Neural progenitor cell (in vitro differentiated cells): ENCODE measurements around the gene PHACTR1. TPM values are rescaled to one million over a fixed set of nuclear protein-coding genes. Genes with fewer than 3 reads are reported as not detected.

Experiments
- DNase-seq: peaks from one replicate; pipeline ENCODE4 v3.0.0-alpha.2; 2016; ENCODE audit warnings: low spot score
- H2AFZ ChIP-seq: fragments of 200-600 bp; sonication (generic); replicated peaks from 2 replicates; pipeline ENCODE4 v1.6.1; 2016; ENCODE audit warnings: antibody characterized with exemption
- H3F3A ChIP-seq: fragments of 200-600 bp; sonication (generic); 2 replicates; pipeline ENCODE4 v1.6.1; 2016; ENCODE audit warnings: antibody characterized with exemption, low read depth
- H3K27ac ChIP-seq: fragments of 200-600 bp; sonication (generic); 2 replicates; pipeline ENCODE4 v1.5.1; 2016; ENCODE audit warnings: mild to moderate bottlenecking
- H3K27me3 ChIP-seq: fragments of 200-600 bp; sonication (generic); 2 replicates; pipeline ENCODE4 v1.6.1; 2016; ENCODE audit warnings: mild to moderate bottlenecking, moderate library complexity
- H3K36me3 ChIP-seq: fragments of 200-600 bp; sonication (generic); 2 replicates; pipeline ENCODE4 v1.5.1; 2016
- H3K4me1 ChIP-seq: fragments of 200-600 bp; sonication (generic); 2 replicates; pipeline ENCODE4 v1.6.1; 2016; ENCODE audit warnings: mixed run types
- H3K4me2 ChIP-seq: fragments of 200-600 bp; sonication (generic); 2 replicates; pipeline ENCODE4 v1.6.1; 2016
- H3K4me3 ChIP-seq: fragments of 200-600 bp; sonication (generic); 2 replicates; pipeline ENCODE4 v1.5.1; 2016
- H3K79me2 ChIP-seq: fragments of 200-600 bp; sonication (generic); 2 replicates; pipeline ENCODE4 v1.6.1; 2016; ENCODE audit warnings: low read depth
- H3K9ac ChIP-seq: fragments of 200-600 bp; sonication (generic); 2 replicates; pipeline ENCODE4 v1.6.1; 2016
- H3K9me3 ChIP-seq: fragments of 200-600 bp; sonication (generic); 2 replicates; pipeline ENCODE4 v1.5.1; 2016; ENCODE audit warnings: low read depth
- H4K20me1 ChIP-seq: fragments of 200-600 bp; sonication (generic); 2 replicates; pipeline ENCODE4 v1.6.1; 2016; ENCODE audit warnings: low read depth
- H3K27ac Mint-ChIP-seq: 3 replicates; pipeline ENCODE4 v1.8.0; 2021; ENCODE audit warnings: mixed read lengths
- H3K27me3 Mint-ChIP-seq: 2 replicates; pipeline ENCODE4 v1.8.0; 2022; ENCODE audit warnings: low read depth, mild to moderate bottlenecking, inconsistent platforms, moderate library complexity, mixed read lengths; ENCODE audit not compliant: insufficient read depth
- H3K36me3 Mint-ChIP-seq: 3 replicates; pipeline ENCODE4 v1.8.0; 2021; ENCODE audit warnings: mixed read lengths
- H3K4me1 Mint-ChIP-seq: 3 replicates; pipeline ENCODE4 v1.8.0; 2021; ENCODE audit warnings: mixed read lengths
- H3K4me3 Mint-ChIP-seq: 3 replicates; pipeline ENCODE4 v1.8.0; 2021; ENCODE audit warnings: mild to moderate bottlenecking, moderate library complexity, mixed read lengths
- H3K9me3 Mint-ChIP-seq: 3 replicates; pipeline ENCODE4 v1.8.0; 2020; ENCODE audit warnings: mixed read lengths
- CTCF ChIP-seq: fragments of 200-600 bp; sonication (generic); IDR thresholded peaks from 2 replicates; pipeline ENCODE4 v1.5.1; 2017; ENCODE audit warnings: antibody characterized with exemption, mild to moderate bottlenecking
- EZH2 ChIP-seq: fragments of 200-600 bp; sonication (generic); IDR thresholded peaks from 2 replicates; pipeline ENCODE4 v1.6.1; 2017; ENCODE audit warnings: antibody characterized with exemption, mild to moderate bottlenecking, moderate library complexity
- EZH2phosphoT487 ChIP-seq: fragments of 200-600 bp; sonication (generic); IDR thresholded peaks from 2 replicates; pipeline ENCODE4 v1.6.1; 2017; ENCODE audit warnings: antibody characterized with exemption
- total RNA-seq: library from RNA; depleted of rRNA; stranded (reverse); fragments of >200 nt; gene quantifications from 2 replicates; pipeline ENCODE4 v1.2.3, GENCODE V29; 2015; ENCODE audit warnings: low replicate concordance

The PHACTR1 gene
- total RNA-seq, 1 donor from 2014 or later: 2.4 TPM

GRCh38 chr6:12995419-12995818 is 278.9 kb downstream of the PHACTR1 start:
- H3K27me3 ChIP-seq: no peaks in the 10 kb centered on the region
- H3K4me1 Mint-ChIP-seq: no peaks in the 10 kb centered on the region
- DNase-seq: no peak
- H3K9me3 Mint-ChIP-seq: no peaks in the 10 kb centered on the region
- H3K27me3 Mint-ChIP-seq: peaks cover 4% of the 10 kb centered on the region
- H3K4me2 ChIP-seq: no peak overlapping the region
- H3K36me3 Mint-ChIP-seq: no peaks in the 10 kb centered on the region
- no peaks in the 10 kb centered on the region for H3K9me3 ChIP-seq
- H3K9ac ChIP-seq: no peak overlapping the region
- H3K27ac ChIP-seq: no peak overlapping the region
- H2AFZ ChIP-seq: no peak overlapping the region
- no peaks in the 10 kb centered on the region for H3K79me2 ChIP-seq
- no peaks in the 10 kb centered on the region for H3F3A ChIP-seq
- no peak overlapping the region for H3K27ac Mint-ChIP-seq
- no peak overlapping the region for H3K4me3 ChIP-seq
- no peak overlapping the region for H3K4me3 Mint-ChIP-seq
- H3K36me3 ChIP-seq: no peaks in the 10 kb centered on the region
- TF ChIP-seq EZH2 (no peak), CTCF (no peak), EZH2phosphoT487 (no peak)
- no peaks in the 10 kb centered on the region for H4K20me1 ChIP-seq
- H3K4me1 ChIP-seq: no peaks in the 10 kb centered on the region

- no peaks in the 10 kb centered on the region for H3K27me3 ChIP-seq
- no peaks in the 10 kb centered on the region for H3K4me1 ChIP-seq
- no peak overlapping the region for H3K9ac ChIP-seq
- H2AFZ ChIP-seq: no peak overlapping the region
- no peaks in the 10 kb centered on the region for H3K79me2 ChIP-seq
- H3K27ac ChIP-seq: no peak overlapping the region
- H4K20me1 ChIP-seq: no peaks in the 10 kb centered on the region
- Mint-ChIP-seq H3K4me1 (no peaks in the 10 kb centered on the region), H3K4me3 (no peak overlapping the region), H3K9me3 (no peaks in the 10 kb centered on the region), H3K27ac (no peak overlapping the region), H3K36me3 (no peaks in the 10 kb centered on the region), H3K27me3 (no peaks in the 10 kb centered on the region)
- H3K9me3 ChIP-seq: no peaks in the 10 kb centered on the region
- TF ChIP-seq EZH2phosphoT487 (no peak), CTCF (no peak), EZH2 (no peak)
- no peak overlapping the region for H3K4me2 ChIP-seq
- DNase-seq: no peak
- no peak overlapping the region for H3K4me3 ChIP-seq
- no peaks in the 10 kb centered on the region for H3F3A ChIP-seq
- no peaks in the 10 kb centered on the region for H3K36me3 ChIP-seq
Observed at GRCh38 chr6:13000537-13000936, 284.0 kb downstream of the PHACTR1 start.

DNA sequence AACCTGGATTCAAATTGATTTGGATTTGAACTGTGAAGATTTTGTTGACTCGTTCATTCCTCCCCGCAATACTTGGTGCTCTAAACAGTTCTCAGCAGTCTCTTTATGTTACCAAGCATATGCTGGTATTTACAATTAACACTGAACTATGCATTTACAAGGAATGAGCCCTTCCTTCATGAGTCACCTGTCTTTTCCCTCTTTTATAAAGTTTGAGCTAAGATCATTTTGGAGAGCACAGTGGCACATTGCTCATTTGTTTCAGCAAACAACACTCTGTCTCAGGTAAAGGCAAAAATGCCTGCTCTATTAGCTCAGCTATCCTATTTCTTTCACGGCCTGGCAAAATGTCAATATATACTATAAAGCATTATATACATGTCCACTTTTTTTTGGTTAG is 285.4 kb downstream of the PHACTR1 start:
- no peaks in the 10 kb centered on the region for H3F3A ChIP-seq
- H4K20me1 ChIP-seq: no peaks in the 10 kb centered on the region
- no peaks in the 10 kb centered on the region for H3K79me2 ChIP-seq
- no peak for TF ChIP-seq EZH2
- no peak for TF ChIP-seq EZH2phosphoT487
- Mint-ChIP-seq H3K4me1 (no peaks in the 10 kb centered on the region), H3K36me3 (no peaks in the 10 kb centered on the region), H3K27me3 (no peaks in the 10 kb centered on the region), H3K9me3 (no peaks in the 10 kb centered on the region), H3K4me3 (no peak overlapping the region), H3K27ac (no peak overlapping the region)
- no peaks in the 10 kb centered on the region for H3K27me3 ChIP-seq
- peaks cover 5% of the 10 kb centered on the region for H3K4me1 ChIP-seq
- H3K36me3 ChIP-seq: no peaks in the 10 kb centered on the region
- no peak overlapping the region for H3K27ac ChIP-seq
- no peaks in the 10 kb centered on the region for H3K9me3 ChIP-seq
- H3K4me3 ChIP-seq: no peak overlapping the region
- H3K4me2 ChIP-seq: no peak overlapping the region
- DNase-seq: no peak
- no peak overlapping the region for H3K9ac ChIP-seq
- H2AFZ ChIP-seq: no peak overlapping the region

DNA sequence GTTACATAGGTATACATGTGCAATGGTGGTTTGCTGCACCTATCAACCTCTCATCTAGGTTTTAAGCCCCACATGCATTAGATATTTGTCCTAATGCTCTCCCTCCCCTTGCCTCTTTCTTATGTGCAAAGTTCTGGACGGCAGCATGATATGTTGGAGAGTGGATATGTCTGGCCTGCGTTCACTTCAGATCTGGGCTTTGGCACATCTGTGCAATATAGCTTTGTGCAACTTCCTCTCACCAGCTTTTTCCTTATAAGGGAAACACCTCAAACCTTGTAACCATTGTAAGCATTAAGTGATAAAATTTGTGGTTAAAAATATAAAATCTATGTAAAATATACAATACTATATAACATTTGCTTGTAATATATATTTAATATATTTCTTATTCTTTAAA is 288.0 kb downstream of the PHACTR1 start:
- no peak overlapping the region for H3K4me3 ChIP-seq
- TF ChIP-seq EZH2 (no peak), EZH2phosphoT487 (no peak), CTCF (no peak)

More for the DNA sequence above, 288.0 kb downstream of the PHACTR1 start:
- Histone ChIP-seq H3K4me2 (no peak overlapping the region), H3K9me3 (no peaks in the 10 kb centered on the region), H4K20me1 (no peaks in the 10 kb centered on the region), H2AFZ (no peak overlapping the region), H3K36me3 (no peaks in the 10 kb centered on the region), H3K9ac (no peak overlapping the region), H3K27ac (no peak overlapping the region), H3K27me3 (no peaks in the 10 kb centered on the region), H3K79me2 (no peaks in the 10 kb centered on the region), H3F3A (no peaks in the 10 kb centered on the region), H3K4me1 (peaks cover 5% of the 10 kb centered on the region)
- Mint-ChIP-seq H3K9me3 (no peaks in the 10 kb centered on the region), H3K4me3 (no peak overlapping the region), H3K27ac (no peak overlapping the region), H3K36me3 (no peaks in the 10 kb centered on the region), H3K4me1 (peaks cover 3% of the 10 kb centered on the region), H3K27me3 (no peaks in the 10 kb centered on the region)
- no peak for DNase-seq
